ENCODE results near the gene TAS2R3.
"Not testable (repeated sequence)": the region's sequence is repeated elsewhere in the genome, so short reads cannot be mapped to it uniquely, and the experiment has no call there.

The TAS2R3 gene

DNA sequence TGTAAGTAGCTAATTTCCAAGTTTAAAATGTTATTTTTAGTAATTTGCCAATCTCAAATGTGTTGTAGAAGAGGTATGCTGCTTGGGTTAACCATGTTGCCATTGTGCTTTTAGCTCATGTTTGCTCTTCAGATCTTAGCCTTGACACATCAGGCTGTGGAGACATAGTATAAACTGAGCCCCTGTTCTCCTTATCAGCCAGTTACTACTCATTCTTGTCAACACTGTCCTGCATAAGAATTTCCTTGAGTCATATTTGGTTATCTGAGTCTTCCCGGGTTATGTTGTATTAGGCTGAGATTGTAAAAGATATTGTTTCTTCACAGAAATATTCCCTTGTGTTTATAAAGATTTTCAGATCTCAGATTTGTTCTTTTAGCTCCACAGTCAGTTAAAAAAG is 21.7 kb upstream of the TAS2R3 start:
- H3K9ac ChIP-seq (ENCODE audit: low read length): no peak overlapping the region
- H3K9me3 ChIP-seq (replicated peaks; ENCODE audit: insufficient read depth, low read length): no peaks in the 10 kb centered on the region
- H3K4me2 ChIP-seq (ENCODE audit: low read depth, low read length): no peak overlapping the region

DNA sequence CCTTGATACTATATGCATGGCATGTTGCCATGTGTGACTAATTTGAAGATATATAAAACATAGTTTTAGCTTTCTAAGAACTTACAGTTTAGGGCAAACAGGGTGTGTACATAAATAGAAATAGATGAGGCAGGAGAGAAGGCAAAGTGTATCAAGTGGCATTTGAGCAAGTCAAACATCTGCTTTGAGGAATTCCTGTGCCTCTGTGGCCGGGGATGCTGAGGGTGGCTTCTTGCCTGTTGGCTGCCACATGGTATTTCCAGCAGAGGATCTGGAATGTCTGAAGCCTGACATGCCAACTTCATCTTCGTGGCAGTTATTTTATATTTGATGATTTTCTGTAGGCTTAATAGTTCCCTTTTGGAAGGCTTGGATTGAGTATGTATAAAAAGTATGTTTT is 19.8 kb upstream of the TAS2R3 start:
- Histone ChIP-seq H3K9me2 (replicated peaks; ENCODE audit: insufficient read depth, low read length) (no peaks in the 10 kb centered on the region), H2AFZ (ENCODE audit: low read length) (no peak overlapping the region), H3F3A (ENCODE audit: insufficient read depth, low read length) (no peaks in the 10 kb centered on the region; the same call in 1 of the 2 replicates), H3K4me1 (ENCODE audit: low read length) (peaks cover 6% of the 10 kb centered on the region), H3K9me3 (replicated peaks; ENCODE audit: insufficient read depth, low read length) (no peaks in the 10 kb centered on the region), H3K27me3 (replicated peaks; ENCODE audit: insufficient read depth, low read length) (no peaks in the 10 kb centered on the region), H3K4me2 (ENCODE audit: low read depth, low read length) (no peak overlapping the region), H3K9ac (ENCODE audit: low read length) (no peak overlapping the region), H3K36me3 (replicated peaks; ENCODE audit: insufficient read depth, low read length) (peaks cover 30% of the 10 kb centered on the region; the same call in 1 of the 2 replicates), H3K79me2 (ENCODE audit: low read length) (peaks cover 40% of the 10 kb centered on the region), H4K20me1 (ENCODE audit: insufficient read depth, low read length) (no peaks in the 10 kb centered on the region), H3K27ac (ENCODE audit: low read length) (no peak overlapping the region), H3K4me3 (ENCODE audit: low read length) (no peak overlapping the region)
- TF ChIP-seq EZH2 (optimal IDR thresholded peaks at IDR 0.05; ENCODE audit: low read depth, low read length) (no peak), EZH2phosphoT487 (IDR thresholded peaks at IDR 0.05; ENCODE audit: low read length) (no peak)
- TF ChIP-seq, protein P1, sequence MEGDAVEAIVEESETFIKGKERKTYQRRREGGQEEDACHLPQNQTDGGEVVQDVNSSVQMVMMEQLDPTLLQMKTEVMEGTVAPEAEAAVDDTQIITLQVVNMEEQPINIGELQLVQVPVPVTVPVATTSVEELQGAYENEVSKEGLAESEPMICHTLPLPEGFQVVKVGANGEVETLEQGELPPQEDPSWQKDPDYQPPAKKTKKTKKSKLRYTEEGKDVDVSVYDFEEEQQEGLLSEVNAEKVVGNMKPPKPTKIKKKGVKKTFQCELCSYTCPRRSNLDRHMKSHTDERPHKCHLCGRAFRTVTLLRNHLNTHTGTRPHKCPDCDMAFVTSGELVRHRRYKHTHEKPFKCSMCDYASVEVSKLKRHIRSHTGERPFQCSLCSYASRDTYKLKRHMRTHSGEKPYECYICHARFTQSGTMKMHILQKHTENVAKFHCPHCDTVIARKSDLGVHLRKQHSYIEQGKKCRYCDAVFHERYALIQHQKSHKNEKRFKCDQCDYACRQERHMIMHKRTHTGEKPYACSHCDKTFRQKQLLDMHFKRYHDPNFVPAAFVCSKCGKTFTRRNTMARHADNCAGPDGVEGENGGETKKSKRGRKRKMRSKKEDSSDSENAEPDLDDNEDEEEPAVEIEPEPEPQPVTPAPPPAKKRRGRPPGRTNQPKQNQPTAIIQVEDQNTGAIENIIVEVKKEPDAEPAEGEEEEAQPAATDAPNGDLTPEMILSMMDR (IDR thresholded peaks at IDR 0.05; ENCODE audit: low read length): no peak
- DNase-seq: no peak

More for the DNA sequence above, 21.7 kb upstream of the TAS2R3 start:
- Histone ChIP-seq H3F3A (ENCODE audit: insufficient read depth, low read length) (peaks cover 6% of the 10 kb centered on the region), H3K27ac (ENCODE audit: low read length) (no peak overlapping the region), H3K4me3 (ENCODE audit: low read length) (no peak overlapping the region), H2AFZ (ENCODE audit: low read length) (no peak overlapping the region), H3K4me1 (ENCODE audit: low read length) (peaks cover 10% of the 10 kb centered on the region), H3K9me2 (replicated peaks; ENCODE audit: insufficient read depth, low read length) (no peaks in the 10 kb centered on the region), H4K20me1 (ENCODE audit: insufficient read depth, low read length) (no peaks in the 10 kb centered on the region), H3K79me2 (ENCODE audit: low read length) (peaks cover 50% of the 10 kb centered on the region), H3K27me3 (replicated peaks; ENCODE audit: insufficient read depth, low read length) (no peaks in the 10 kb centered on the region), H3K36me3 (replicated peaks; ENCODE audit: insufficient read depth, low read length) (peaks cover 19% of the 10 kb centered on the region; the same call in 1 of the 2 replicates)
- TF ChIP-seq EZH2 (optimal IDR thresholded peaks at IDR 0.05; ENCODE audit: low read depth, low read length) (no peak), EZH2phosphoT487 (IDR thresholded peaks at IDR 0.05; ENCODE audit: low read length) (no peak)
- TF ChIP-seq, protein P1 (IDR thresholded peaks at IDR 0.05; ENCODE audit: low read length): no peak
- no peak for DNase-seq

DNA sequence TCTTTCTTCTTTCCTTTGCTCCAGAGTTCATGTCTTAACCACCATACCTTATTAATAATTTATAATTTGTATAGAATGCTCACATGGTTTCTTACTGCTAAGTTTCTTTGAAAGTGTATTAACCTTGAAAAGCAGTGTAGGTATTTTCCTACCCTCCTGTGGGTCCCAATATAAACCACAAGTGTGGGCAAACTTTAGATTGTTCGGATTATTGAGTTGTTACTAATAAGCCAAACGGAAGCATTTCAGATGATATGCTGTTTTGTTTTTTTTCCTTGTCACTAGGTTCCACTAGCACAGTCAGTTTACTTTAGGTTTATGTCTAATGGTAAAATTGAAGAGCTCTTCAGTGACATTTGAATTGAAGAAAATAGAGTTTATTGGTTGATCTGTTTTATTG is 15.5 kb upstream of the TAS2R3 start:
- H3K9ac ChIP-seq (ENCODE audit: low read length): no peak overlapping the region
- H3F3A ChIP-seq (ENCODE audit: insufficient read depth, low read length): no peaks in the 10 kb centered on the region; the same call in 1 of the 2 replicates
- TF ChIP-seq EZH2phosphoT487 (IDR thresholded peaks at IDR 0.05; ENCODE audit: low read length) (no peak), EZH2 (optimal IDR thresholded peaks at IDR 0.05; ENCODE audit: low read depth, low read length) (no peak)
- TF ChIP-seq, protein P1 (IDR thresholded peaks at IDR 0.05; ENCODE audit: low read length): no peak

DNA sequence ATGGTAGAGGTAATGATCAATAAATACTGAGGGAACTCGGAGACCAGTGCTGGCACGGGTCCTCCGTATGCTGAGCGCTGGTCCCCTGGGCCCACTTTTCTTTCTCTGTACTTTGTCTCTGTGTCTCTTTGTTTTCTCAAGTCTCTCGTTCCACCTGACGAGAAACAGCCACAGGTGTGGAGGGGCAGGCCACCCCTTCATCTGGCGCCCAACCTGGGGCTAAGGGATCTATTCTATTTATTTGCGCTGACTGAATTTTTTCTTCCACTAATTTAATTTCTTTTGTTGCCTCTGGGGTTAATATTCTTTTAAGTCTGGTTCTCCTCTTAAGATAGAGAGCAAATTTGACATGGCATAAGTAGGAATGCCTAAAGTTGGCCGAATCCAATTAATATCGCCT is 12.0 kb upstream of the TAS2R3 start:
- H3K27me3 ChIP-seq (replicated peaks; ENCODE audit: insufficient read depth, low read length); H3K4me1 ChIP-seq (ENCODE audit: low read length); H3K9me3 ChIP-seq (replicated peaks; ENCODE audit: insufficient read depth, low read length); H3K79me2 ChIP-seq (ENCODE audit: low read length); H3K9me2 ChIP-seq (replicated peaks; ENCODE audit: insufficient read depth, low read length); H3F3A ChIP-seq (ENCODE audit: insufficient read depth, low read length); H2AFZ ChIP-seq (ENCODE audit: low read length); H3K9ac ChIP-seq (ENCODE audit: low read length); H3K4me3 ChIP-seq (ENCODE audit: low read length); H3K4me2 ChIP-seq (ENCODE audit: low read depth, low read length); H3K27ac ChIP-seq (ENCODE audit: low read length); H4K20me1 ChIP-seq (ENCODE audit: insufficient read depth, low read length): not testable (repeated sequence)
- DNase-seq: peak; percentile 12
- peaks cover 35% of the 10 kb centered on the region for H3K36me3 ChIP-seq (replicated peaks; ENCODE audit: insufficient read depth, low read length)

More for the DNA sequence above, 15.5 kb upstream of the TAS2R3 start:
- H4K20me1 ChIP-seq (ENCODE audit: insufficient read depth, low read length): no peaks in the 10 kb centered on the region
- H3K36me3 ChIP-seq (replicated peaks; ENCODE audit: insufficient read depth, low read length): peaks cover 51% of the 10 kb centered on the region
- no peaks in the 10 kb centered on the region for H3K9me3 ChIP-seq (replicated peaks; ENCODE audit: insufficient read depth, low read length)
- no peak overlapping the region for H2AFZ ChIP-seq (ENCODE audit: low read length)
- H3K4me1 ChIP-seq (ENCODE audit: low read length): no peaks in the 10 kb centered on the region
- H3K27ac ChIP-seq (ENCODE audit: low read length): no peak overlapping the region
- no peaks in the 10 kb centered on the region for H3K9me2 ChIP-seq (replicated peaks; ENCODE audit: insufficient read depth, low read length)
- H3K4me3 ChIP-seq (ENCODE audit: low read length): no peak overlapping the region
- 0 out of 2 replicates have a peak, but pooled peaks cover 5% of the 10 kb centered on the region for H3K79me2 ChIP-seq (ENCODE audit: low read length)
- no peaks in the 10 kb centered on the region for H3K27me3 ChIP-seq (replicated peaks; ENCODE audit: insufficient read depth, low read length)
- DNase-seq: no peak
- no peak overlapping the region for H3K4me2 ChIP-seq (ENCODE audit: low read depth, low read length)

Measured in MM.1S (cell line).